Loucy (cell line): ENCODE data around the gene KCNV2.

Experiments
- EZH2phosphoT487 ChIP-seq: fragments of 200-600 bp; IDR thresholded peaks from 2 replicates; pipeline ENCODE4 v1.6.1; 2018; ENCODE audit warnings: antibody characterized with exemption, mild to moderate bottlenecking, moderate library complexity, borderline replicate concordance
- TF ChIP-seq, protein P1 (sequence below): fragments of 200-600 bp; sonication (generic); conservative IDR thresholded peaks from 2 replicates; pipeline ENCODE4 v1.5.1; 2014; ENCODE audit warnings: mild to moderate bottlenecking, antibody characterized with exemption, low read length

- TF ChIP-seq, protein P1, sequence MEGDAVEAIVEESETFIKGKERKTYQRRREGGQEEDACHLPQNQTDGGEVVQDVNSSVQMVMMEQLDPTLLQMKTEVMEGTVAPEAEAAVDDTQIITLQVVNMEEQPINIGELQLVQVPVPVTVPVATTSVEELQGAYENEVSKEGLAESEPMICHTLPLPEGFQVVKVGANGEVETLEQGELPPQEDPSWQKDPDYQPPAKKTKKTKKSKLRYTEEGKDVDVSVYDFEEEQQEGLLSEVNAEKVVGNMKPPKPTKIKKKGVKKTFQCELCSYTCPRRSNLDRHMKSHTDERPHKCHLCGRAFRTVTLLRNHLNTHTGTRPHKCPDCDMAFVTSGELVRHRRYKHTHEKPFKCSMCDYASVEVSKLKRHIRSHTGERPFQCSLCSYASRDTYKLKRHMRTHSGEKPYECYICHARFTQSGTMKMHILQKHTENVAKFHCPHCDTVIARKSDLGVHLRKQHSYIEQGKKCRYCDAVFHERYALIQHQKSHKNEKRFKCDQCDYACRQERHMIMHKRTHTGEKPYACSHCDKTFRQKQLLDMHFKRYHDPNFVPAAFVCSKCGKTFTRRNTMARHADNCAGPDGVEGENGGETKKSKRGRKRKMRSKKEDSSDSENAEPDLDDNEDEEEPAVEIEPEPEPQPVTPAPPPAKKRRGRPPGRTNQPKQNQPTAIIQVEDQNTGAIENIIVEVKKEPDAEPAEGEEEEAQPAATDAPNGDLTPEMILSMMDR: no peak
- no peak for TF ChIP-seq EZH2phosphoT487
These were observed 47.0 kb downstream of the KCNV2 start for GRCh38 chr9:2764353-2764752.
